H9 (cell line): ENCODE measurements around the gene PPFIA2. TPM values are rescaled to one million over a fixed set of nuclear protein-coding genes. Genes with fewer than 3 reads are reported as not detected.

ENCODE experiments used
- DNase-seq: peaks from one replicate; pipeline ENCODE4 v3.0.0-alpha.2; 2017
- H2AFZ ChIP-seq: one replicate; pipeline ENCODE4 v1.6.1; 2013; ENCODE audit warnings: mild to moderate bottlenecking, low read length, control low read depth, moderate library complexity
- H2AK5ac ChIP-seq: 2 replicates; pipeline ENCODE4 v1.6.1; 2013; ENCODE audit warnings: low read length, control low read depth, mixed read lengths; ENCODE audit not compliant: insufficient read length
- H2BK120ac ChIP-seq: one replicate; pipeline ENCODE4 v1.6.1; 2013; ENCODE audit warnings: low read depth, mild to moderate bottlenecking, low read length, control low read depth, inconsistent platforms; ENCODE audit not compliant: poor library complexity, severe bottlenecking
- H2BK12ac ChIP-seq: 2 replicates; pipeline ENCODE4 v1.6.1; 2013; ENCODE audit warnings: low read length, control low read depth, mixed read lengths, low read depth; ENCODE audit not compliant: insufficient read length
- H2BK15ac ChIP-seq: 2 replicates; pipeline ENCODE4 v1.6.1; 2013; ENCODE audit warnings: low read depth, low read length, control low read depth
- H2BK20ac ChIP-seq: one replicate; pipeline ENCODE4 v1.6.1; 2013; ENCODE audit warnings: low read depth, mild to moderate bottlenecking, low read length, control low read depth, inconsistent platforms; ENCODE audit not compliant: poor library complexity, severe bottlenecking
- H2BK5ac ChIP-seq: 2 replicates; pipeline ENCODE4 v1.6.1; 2013; ENCODE audit warnings: low read length, control low read depth, mixed read lengths; ENCODE audit not compliant: insufficient read length
- H3K14ac ChIP-seq: 2 replicates; pipeline ENCODE4 v1.6.1; 2013; ENCODE audit warnings: low read length, control low read depth; ENCODE audit not compliant: insufficient read depth
- H3K18ac ChIP-seq: 2 replicates; pipeline ENCODE4 v1.6.1; 2013; ENCODE audit warnings: low read depth, mild to moderate bottlenecking, mixed read lengths, low read length, control low read depth; ENCODE audit not compliant: insufficient read length
- H3K23ac ChIP-seq: 2 replicates; pipeline ENCODE4 v1.6.1; 2013; ENCODE audit warnings: low read length, control low read depth, mixed read lengths, low read depth; ENCODE audit not compliant: insufficient read length
- H3K23me2 ChIP-seq: 2 replicates; pipeline ENCODE4 v1.6.1; 2013; ENCODE audit warnings: low read depth, mild to moderate bottlenecking, mixed read lengths, low read length, control low read depth; ENCODE audit not compliant: insufficient read length, poor library complexity, severe bottlenecking
- H3K27ac ChIP-seq: 2 replicates; pipeline ENCODE4 v1.5.1; 2013; ENCODE audit warnings: low read length, control low read depth, mixed read lengths, low read depth; ENCODE audit not compliant: insufficient read length
- H3K27me3 ChIP-seq: 2 replicates; pipeline ENCODE4 v1.6.1; 2013; ENCODE audit warnings: low read length, control low read depth, inconsistent platforms; ENCODE audit not compliant: insufficient read depth
- H3K4ac ChIP-seq: 2 replicates; pipeline ENCODE4 v1.6.1; 2013; ENCODE audit warnings: low read depth, mild to moderate bottlenecking, control low read depth, inconsistent platforms, low read length, moderate library complexity
- H3K4me1 ChIP-seq: 2 replicates; pipeline ENCODE4 v1.6.1; 2013; ENCODE audit warnings: low read length, control low read depth, inconsistent platforms; ENCODE audit not compliant: insufficient read depth
- H3K4me2 ChIP-seq: 2 replicates; pipeline ENCODE4 v1.6.1; 2013; ENCODE audit warnings: low read length, control low read depth, mixed read lengths; ENCODE audit not compliant: insufficient read length, insufficient read depth
- H3K56ac ChIP-seq: 2 replicates; pipeline ENCODE4 v1.6.1; 2013; ENCODE audit warnings: low read depth, mild to moderate bottlenecking, mixed read lengths, low read length, control low read depth; ENCODE audit not compliant: insufficient read length
- H3K79me1 ChIP-seq: 2 replicates; pipeline ENCODE4 v1.6.1; 2013; ENCODE audit warnings: low read depth, mild to moderate bottlenecking, moderate library complexity, low read length, control low read depth, inconsistent platforms; ENCODE audit not compliant: insufficient read depth, poor library complexity, severe bottlenecking
- H3K79me2 ChIP-seq: 2 replicates; pipeline ENCODE4 v1.6.1; 2013; ENCODE audit warnings: low read length, control low read depth, inconsistent platforms; ENCODE audit not compliant: insufficient read depth
- H3K9ac ChIP-seq: 2 replicates; pipeline ENCODE4 v1.6.1; 2013; ENCODE audit warnings: low read length, control low read depth, mixed read lengths; ENCODE audit not compliant: insufficient read length; ENCODE audit errors: extremely low read depth
- H3K9me3 ChIP-seq: one replicate; pipeline ENCODE4 v1.6.1; 2013; ENCODE audit warnings: low read depth, low read length, inconsistent platforms; ENCODE audit not compliant: control insufficient read depth
- H3T11ph ChIP-seq: one replicate; pipeline ENCODE4 v1.6.1; 2013; ENCODE audit warnings: mild to moderate bottlenecking, low read length, control low read depth, inconsistent platforms
- H4K20me1 ChIP-seq: one replicate; pipeline ENCODE4 v1.6.1; 2013; ENCODE audit not compliant: control insufficient read depth, insufficient read length, insufficient read depth
- H4K5ac ChIP-seq: 2 replicates; pipeline ENCODE4 v1.6.1; 2013; ENCODE audit warnings: low read depth, mild to moderate bottlenecking, mixed read lengths, low read length, control low read depth; ENCODE audit not compliant: insufficient read length
- H4K8ac ChIP-seq: replicated peaks from 2 replicates; pipeline ENCODE4 v1.6.1; 2013; ENCODE audit warnings: low read length, control low read depth, mixed read lengths, low read depth; ENCODE audit not compliant: insufficient read length
- H4K91ac ChIP-seq: 2 replicates; pipeline ENCODE4 v1.6.1; 2013; ENCODE audit warnings: low read depth, mild to moderate bottlenecking, moderate library complexity, mixed read lengths, low read length, control low read depth; ENCODE audit not compliant: insufficient read length
- H3K27ac Mint-ChIP-seq, 3 experiments: 2 replicates in 2 of 3; 3 replicates in 1 of 3; pipeline ENCODE4 v1.8.0; 2020 to 2021; ENCODE audit warnings: mixed read lengths in 3 of 3, mild to moderate bottlenecking in 1 of 3, moderate library complexity in 1 of 3
- H3K27me3 Mint-ChIP-seq: 2 replicates; pipeline ENCODE4 v1.8.0; 2021; ENCODE audit warnings: low read depth, mild to moderate bottlenecking, moderate library complexity, mixed read lengths
- H3K36me3 Mint-ChIP-seq, 3 experiments: 2 replicates in 2 of 3; 3 replicates in 1 of 3; pipeline ENCODE4 v1.8.0; 2020 to 2021; ENCODE audit warnings: low read depth in 3 of 3, mixed read lengths in 3 of 3; ENCODE audit not compliant: insufficient read depth in 1 of 3
- H3K4me1 Mint-ChIP-seq, 2 experiments: 2 replicates each; pipeline ENCODE4 v1.8.0; 2020; ENCODE audit warnings: mixed read lengths in 2 of 2
- H3K4me3 Mint-ChIP-seq, 2 experiments: 2 replicates in 1 of 2; 3 replicates in 1 of 2; pipeline ENCODE4 v1.8.0; 2020 to 2021; ENCODE audit warnings: mild to moderate bottlenecking in 2 of 2, mixed read lengths in 2 of 2, moderate library complexity in 1 of 2
- H3K9me3 Mint-ChIP-seq, 2 experiments: 2 replicates in 1 of 2; 3 replicates in 1 of 2; pipeline ENCODE4 v1.8.0; 2020; ENCODE audit warnings: mild to moderate bottlenecking in 2 of 2, mixed read lengths in 2 of 2, moderate library complexity in 1 of 2
- total RNA-seq: library from RNA; stranded (reverse); gene quantifications from 2 replicates; pipeline ENCODE4 v1.2.1, GENCODE V29; 2021
- TF ChIP-seq, protein P1 (sequence below): fragments of 200-600 bp; sonication (generic); conservative IDR thresholded peaks from 3 replicates; pipeline ENCODE4 v1.8.0; 2021; ENCODE audit warnings: antibody characterized with exemption, mild to moderate bottlenecking

PPFIA2 gene
- total RNA-seq, 1 experiment from 2014 or later = 1.3 TPM

- Mint-ChIP-seq H3K27me3 (no peaks in the 10 kb centered on the region), H3K9me3 (no peaks in the 10 kb centered on the region), H3K4me3 (no peak overlapping the region), H3K4me1 (peaks cover 0 to 4% of the 10 kb centered on the region in 2 experiments; a peak in 3 of 4 replicates), H3K27ac (no peak overlapping the region), H3K36me3 (no peaks in the 10 kb centered on the region)
- Histone ChIP-seq H2BK20ac (no peak overlapping the region), H3K23ac (no peak overlapping the region), H3K9ac (no peak overlapping the region), H3K14ac (no peak overlapping the region), H3K79me1 (no peaks in the 10 kb centered on the region), H3K18ac (no peak overlapping the region), H3K27ac (no peak overlapping the region), H4K5ac (no peak overlapping the region), H3K79me2 (no peaks in the 10 kb centered on the region), H3K23me2 (no peaks in the 10 kb centered on the region), H2BK15ac (no peak overlapping the region), H3K27me3 (no peaks in the 10 kb centered on the region), H4K20me1 (no peaks in the 10 kb centered on the region), H3K4me2 (no peak overlapping the region), H3K4me1 (no peaks in the 10 kb centered on the region), H2AK5ac (no peak overlapping the region), H4K8ac (no peak overlapping the region), H3K4ac (no peak overlapping the region), H2BK5ac (no peak overlapping the region), H3K9me3 (no peaks in the 10 kb centered on the region), H4K91ac (no peak overlapping the region), H3K56ac (no peak overlapping the region), H3T11ph (no peak overlapping the region), H2AFZ (no peak overlapping the region), H2BK12ac (no peak overlapping the region), H2BK120ac (no peak overlapping the region)
- TF ChIP-seq, protein P1, sequence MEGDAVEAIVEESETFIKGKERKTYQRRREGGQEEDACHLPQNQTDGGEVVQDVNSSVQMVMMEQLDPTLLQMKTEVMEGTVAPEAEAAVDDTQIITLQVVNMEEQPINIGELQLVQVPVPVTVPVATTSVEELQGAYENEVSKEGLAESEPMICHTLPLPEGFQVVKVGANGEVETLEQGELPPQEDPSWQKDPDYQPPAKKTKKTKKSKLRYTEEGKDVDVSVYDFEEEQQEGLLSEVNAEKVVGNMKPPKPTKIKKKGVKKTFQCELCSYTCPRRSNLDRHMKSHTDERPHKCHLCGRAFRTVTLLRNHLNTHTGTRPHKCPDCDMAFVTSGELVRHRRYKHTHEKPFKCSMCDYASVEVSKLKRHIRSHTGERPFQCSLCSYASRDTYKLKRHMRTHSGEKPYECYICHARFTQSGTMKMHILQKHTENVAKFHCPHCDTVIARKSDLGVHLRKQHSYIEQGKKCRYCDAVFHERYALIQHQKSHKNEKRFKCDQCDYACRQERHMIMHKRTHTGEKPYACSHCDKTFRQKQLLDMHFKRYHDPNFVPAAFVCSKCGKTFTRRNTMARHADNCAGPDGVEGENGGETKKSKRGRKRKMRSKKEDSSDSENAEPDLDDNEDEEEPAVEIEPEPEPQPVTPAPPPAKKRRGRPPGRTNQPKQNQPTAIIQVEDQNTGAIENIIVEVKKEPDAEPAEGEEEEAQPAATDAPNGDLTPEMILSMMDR = no peak
- DNase-seq = no peak
These were observed 431.7 kb downstream of the PPFIA2 start for GRCh38 chr12:81327425-81327824.
